HG02938 (cell line): Measurements from ENCODE around the gene SH2D7.

Experiments used
- ATAC-seq: cut with Tn5 transposase; IDR thresholded peaks from one replicate; pipeline ENCODE4 v1.9.1; 2021; ENCODE audit warnings: mild to moderate bottlenecking, moderate library complexity; ENCODE audit not compliant: unreplicated experiment

Gene SH2D7

DNA sequence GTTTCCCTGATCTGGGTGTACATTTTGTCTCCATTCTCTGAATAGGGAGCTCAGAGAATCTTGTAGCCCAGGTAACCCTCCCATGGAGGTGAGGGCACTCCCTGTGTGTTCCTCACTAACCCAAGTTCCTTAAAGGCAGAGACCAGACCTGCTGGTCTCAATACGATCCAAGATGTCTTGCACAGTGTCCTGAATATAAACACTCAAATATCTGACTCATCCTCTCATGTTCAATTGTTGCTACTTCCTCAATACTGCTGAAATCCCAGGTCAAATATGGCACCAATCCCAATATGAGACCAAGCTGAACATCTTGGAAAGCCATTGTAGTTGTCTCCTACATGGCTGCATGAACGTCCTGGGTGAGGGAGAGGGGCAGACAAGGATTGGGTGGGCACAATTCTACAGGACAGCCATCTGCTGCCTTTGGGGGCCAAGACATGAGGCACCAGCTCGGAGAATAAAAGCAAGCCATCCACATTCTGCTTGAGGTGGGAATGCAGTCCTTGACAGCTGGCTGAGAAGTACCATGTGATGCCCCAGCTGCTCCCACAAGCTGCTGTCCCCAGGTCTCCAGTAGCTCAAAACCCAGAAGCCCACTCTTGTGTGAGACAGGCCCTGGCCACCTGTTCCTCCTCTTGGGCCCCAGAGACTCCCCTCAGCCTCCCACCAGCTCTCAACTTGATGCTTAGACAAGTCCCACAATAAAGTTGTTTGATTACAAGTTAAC lies 33.1 kb upstream of the SH2D7 start:
- no peak for ATAC-seq

DNA sequence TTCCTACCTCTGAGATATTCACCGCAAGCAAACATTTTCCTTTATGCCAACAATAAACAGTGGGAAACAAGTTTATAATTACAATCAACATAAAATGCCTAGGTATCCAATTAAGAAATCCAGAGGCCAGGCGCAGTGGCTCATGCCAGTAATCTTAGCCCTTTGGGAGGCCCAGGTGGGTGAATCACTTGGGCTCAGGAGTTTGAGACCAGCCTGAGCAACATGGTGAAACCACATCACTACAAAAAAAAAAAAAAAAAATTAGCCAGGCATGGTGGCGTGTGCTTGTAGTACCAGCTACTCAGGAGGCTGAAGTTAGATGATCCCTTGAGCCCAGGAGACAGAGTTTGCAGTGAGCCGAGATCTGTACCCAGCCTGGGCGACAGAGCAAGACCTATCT lies 32.1 kb upstream of the SH2D7 start:
- no peak for ATAC-seq

GRCh38 chr15:78061963-78062427 lies 30.4 kb upstream of the SH2D7 start:
- ATAC-seq = no peak

- ATAC-seq = no peak
These were observed 29.1 kb upstream of the SH2D7 start for GRCh38 chr15:78063217-78063616.

DNA sequence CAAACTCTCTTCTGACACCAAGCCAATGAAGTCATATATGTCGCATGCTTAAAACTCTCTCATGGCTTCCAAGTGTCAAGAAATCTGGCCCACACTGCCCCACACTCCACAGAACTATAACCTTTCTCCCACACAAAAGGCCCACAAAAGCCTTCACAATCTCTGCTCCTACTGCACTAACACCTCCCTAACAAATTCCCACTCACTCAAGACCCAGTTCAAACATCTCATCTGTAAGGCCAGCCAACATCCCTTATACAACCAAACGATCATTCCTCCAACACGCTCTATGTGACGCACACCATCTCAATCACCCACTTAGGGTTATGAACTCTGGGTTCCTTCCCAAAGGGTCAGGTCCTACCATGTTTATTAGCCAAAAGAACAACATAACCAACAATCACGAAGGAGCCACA lies 28.4 kb upstream of the SH2D7 start:
- ATAC-seq = no peak

- ATAC-seq = no peak
These were observed 27.8 kb upstream of the SH2D7 start for GRCh38 chr15:78064544-78064943.

- ATAC-seq = no peak
These were observed 27.0 kb upstream of the SH2D7 start for GRCh38 chr15:78065284-78065872.

- no peak for ATAC-seq
These were observed 26.1 kb upstream of the SH2D7 start for GRCh38 chr15:78065973-78066946.

DNA sequence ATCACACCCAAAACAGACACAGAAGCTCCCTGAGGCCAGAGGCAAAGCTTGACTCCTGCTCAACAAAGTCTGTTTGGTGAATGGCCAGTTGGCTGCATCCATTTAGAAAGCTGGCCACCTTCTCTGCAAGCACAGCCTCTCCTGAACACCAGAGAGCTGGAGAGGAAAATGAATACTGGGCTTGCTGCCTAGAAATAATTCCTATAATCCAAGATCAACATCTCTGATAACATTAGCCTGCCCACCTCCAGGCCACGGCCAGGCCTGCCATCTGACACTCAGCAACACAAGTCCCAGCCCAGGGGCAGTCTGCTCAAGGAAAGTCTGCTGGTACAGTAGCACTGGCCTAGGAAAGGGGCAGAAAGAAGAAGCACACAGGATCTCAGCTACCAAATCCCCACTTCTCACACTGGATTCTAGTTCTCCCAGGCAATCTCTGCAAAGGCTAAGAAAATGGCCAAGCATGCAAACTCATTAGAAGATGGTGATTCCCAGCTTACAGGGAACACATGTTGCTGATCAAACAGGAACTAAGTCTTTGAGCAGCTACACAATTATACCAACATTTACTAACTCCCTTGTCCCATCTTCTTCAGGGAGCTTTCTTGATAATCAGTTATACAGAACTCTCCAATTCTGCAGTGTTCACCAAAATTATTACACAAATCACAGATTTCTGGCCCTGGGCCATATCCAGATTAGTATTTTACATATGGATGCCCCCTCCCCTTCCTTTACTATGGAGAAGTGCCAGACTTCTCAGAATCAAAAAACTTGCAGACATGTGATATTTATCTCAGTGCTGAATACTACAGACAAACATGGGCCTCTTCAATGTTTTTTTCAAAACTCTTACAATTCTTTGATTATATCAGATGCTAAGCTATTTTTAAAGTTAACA lies 24.8 kb upstream of the SH2D7 start:
- ATAC-seq = no peak

GRCh38 chr15:78069052-78069414 lies 23.3 kb upstream of the SH2D7 start:
- peak; percentile 29 for ATAC-seq

DNA sequence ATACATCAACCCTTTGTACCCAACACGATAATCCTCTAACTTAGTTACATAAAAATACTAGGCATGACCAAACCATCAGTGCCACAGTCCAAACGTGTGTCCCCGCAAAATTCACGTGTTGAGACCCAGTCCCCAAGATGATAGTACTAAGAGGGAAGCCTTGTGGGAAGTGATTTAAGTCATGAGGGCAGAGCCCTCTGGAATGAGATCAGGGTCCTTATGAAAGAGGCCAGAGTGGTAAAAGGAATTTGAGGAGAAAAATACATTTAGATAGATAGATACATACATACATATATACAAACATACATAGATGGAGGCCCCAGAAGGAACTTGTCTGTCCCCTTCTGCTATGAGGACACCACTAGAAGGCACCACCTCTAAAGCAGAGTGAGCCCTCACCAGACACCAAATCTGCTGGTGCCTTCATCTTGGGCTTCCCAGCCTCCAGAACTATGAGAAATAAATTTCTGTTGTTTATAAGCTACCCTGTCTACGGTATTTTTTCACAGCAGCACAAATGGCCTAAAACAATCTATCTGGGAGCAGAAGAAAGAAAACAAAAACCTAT lies 22.8 kb upstream of the SH2D7 start:
- ATAC-seq = no peak

GRCh38 chr15:78070049-78070700 lies 22.2 kb upstream of the SH2D7 start:
- no peak for ATAC-seq

- ATAC-seq = no peak
These were observed 21.0 kb upstream of the SH2D7 start for GRCh38 chr15:78071383-78071782.

DNA sequence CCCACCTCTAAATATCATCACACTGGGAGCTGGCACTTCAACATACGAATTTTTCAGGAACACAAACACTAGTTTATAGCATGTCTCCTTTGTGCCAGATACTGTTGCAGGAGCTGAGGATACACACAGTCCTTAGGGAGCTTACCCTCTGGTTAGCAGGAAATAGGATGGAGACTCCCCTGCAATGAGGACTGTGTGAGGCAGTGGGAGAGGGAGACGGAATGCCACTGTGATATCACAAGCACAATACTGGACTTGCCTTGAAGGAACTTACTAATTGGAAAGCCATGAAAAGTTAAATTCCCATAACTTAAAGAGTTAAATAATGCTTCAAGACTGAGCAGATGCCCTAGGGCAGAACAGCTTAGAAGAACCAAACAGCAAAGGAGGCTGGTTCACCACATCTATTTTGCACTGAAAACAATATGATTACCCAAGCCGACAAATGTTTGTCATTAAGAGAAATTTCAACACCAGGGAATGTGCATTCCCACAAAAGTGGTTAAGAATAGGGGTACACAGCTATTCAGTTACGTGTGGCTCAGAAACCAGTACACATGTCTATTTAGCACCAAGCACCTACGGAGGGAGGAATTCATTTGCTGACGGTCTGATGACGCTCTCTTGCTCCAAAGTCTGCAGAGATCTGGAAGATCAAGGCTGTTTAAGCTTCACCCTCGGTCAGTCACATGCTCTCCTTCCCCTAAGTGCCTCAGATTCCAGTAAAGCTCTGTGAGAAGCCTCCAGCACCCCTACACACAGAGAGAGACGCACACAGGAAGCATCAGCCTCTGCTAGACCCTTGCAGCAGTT lies 20.1 kb upstream of the SH2D7 start:
- no peak for ATAC-seq

- no peak for ATAC-seq
These were observed 19.1 kb upstream of the SH2D7 start for GRCh38 chr15:78073046-78073787.

DNA sequence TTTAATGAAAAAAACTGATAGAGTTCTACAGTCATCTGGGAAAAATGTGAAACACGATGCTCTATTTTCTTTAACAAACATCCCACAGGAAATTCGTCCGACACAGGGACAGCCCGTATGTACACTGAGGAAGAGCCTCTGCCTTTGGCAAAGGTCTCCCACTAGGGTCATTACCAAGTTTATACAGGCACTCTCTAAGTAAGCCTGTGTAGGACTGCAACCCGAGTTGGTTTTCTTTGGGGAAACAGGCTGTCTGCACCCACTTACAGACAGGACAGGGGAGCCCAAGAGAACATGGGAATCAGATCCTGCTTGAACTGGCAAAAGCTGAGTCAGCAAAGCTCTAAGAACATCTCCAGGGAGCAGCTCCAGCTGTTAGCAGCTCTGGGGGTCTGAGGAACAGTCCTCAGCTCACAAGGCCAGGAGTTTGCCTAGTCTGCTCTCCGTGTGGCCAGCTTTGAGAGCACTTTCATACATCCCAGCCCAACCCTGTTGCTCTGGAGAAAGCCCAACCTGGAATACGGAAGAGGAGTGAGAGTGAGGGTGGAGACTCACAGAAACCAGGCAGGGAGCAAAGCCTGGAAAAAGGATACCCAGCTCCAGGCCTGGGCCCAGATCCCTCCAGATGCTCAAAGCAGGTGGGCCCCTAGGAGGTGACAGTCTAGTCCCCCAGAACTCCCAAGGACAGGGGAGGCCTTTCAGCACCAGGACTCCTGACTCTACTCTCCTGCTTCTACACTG lies 16.7 kb upstream of the SH2D7 start:
- no peak for ATAC-seq

- ATAC-seq = no peak
These were observed 15.9 kb upstream of the SH2D7 start for GRCh38 chr15:78076231-78077052.
